DMS 273 (cell line): ENCODE measurements around the gene NEK9.
"Not testable (repeated sequence)": the region's sequence is repeated elsewhere in the genome, so short reads cannot be mapped to it uniquely, and the experiment has no call there.

Source experiments
- DNase-seq: peaks from one replicate; lab custom pipeline; 2025; ENCODE audit not compliant: unreplicated experiment; lab: John Stamatoyannopoulos, UW

NEK9 gene

DNA sequence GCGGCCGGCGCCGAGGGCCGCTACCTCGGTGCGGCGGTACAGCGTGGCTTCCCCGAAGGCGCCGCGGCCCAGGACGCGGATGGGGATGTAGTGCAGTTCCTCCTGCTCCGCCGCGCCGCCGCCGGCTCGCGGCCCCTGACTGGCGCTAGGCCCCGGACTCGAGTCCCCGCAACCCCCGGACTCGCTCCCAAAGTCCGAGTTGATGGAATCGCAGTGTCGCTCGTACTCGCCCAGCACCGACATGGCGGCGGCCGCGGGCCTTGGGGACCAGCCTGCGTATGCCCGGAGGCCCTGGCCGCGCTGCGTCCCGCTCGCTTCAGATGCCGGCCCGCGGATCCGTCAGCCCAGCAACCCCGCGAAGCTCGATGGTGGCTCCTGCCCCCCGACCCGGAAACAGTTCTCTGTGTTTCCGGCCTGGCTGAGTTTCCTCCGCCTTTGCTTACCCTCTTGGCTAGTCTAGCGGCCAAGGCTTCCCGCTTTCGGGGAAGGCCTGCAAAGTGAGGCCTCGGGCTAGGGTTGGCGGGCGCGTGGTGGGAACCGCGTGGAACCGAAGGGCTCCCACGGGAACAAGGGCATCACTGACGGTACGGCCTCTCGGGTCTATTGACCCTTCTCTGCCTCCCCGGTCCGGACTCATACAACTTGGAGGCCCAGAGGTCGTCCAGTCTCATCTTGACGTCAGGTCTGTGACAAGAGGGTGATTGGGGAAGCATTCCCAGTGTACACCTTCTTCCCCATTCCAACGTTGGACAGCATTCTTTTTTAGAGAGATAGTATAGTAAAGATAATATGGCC lies at the start of gene NEK9:
Gene NEK9 (minus strand): TSS at position 370 of the 795 bp plus-strand sequence. CDS start 127 bp downstream, at position 243.
- peak; percentile 92 for DNase-seq

DNA sequence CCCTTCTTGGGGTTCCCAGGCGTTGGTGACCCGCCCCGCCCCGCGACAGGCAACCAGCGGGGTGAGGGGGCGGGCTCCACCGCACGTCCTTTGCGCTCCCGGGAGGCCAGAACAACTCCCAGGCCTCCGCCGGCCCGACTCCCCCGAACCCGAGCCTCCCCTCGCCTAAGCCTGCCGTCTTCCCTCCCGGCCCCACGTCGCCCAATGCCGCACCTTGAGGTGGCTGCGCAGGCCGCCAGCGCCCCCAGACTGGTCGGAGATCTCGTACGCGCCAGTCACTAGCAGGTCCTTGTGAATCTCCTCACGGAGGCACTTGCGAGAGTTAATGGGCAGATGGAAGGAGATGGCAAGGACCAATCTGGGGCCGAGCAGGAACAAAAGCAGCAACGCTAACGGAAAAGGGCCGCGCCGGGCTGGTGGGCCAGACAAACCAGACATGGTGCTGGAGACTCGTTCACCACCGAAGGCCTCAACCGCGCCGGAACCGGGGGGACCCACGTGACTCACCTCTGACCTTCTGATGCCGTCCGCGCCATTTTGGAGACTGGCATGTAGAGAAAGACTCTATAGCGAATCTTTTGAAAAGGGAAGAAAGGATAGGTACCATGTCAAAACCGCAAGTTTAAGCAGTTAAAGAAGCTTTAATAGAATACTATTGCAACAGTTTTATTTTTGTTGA lies 49.4 kb upstream of the NEK9 start, which contains the start of gene TMED10:
Gene TMED10 (minus strand): TSS at position 471 of the 679 bp plus-strand sequence. CDS start 33 bp downstream, at position 438.
- DNase-seq: peak; percentile 96

DNA sequence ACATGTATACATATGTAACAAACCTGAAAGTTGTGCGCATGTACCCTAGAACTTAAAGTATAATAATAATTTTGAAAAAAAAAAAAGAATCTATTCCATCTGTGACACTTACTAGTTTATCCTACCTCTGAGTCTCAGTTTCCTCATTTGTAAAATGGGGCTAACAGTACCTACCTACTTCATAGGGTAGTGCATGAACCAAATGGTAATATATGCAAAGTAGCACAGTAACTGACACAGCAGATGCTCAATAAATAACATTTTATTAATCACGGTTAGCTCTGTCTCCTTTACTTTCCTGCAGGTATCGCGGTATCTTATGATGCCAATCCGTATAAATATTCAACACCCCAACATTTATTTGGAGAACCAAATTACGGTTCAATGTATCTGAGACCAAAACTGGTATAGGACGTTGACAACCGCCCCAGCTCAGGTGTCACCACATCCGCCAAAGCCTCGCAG lies 48.9 kb upstream of the NEK9 start:
- DNase-seq: no peak

DNA sequence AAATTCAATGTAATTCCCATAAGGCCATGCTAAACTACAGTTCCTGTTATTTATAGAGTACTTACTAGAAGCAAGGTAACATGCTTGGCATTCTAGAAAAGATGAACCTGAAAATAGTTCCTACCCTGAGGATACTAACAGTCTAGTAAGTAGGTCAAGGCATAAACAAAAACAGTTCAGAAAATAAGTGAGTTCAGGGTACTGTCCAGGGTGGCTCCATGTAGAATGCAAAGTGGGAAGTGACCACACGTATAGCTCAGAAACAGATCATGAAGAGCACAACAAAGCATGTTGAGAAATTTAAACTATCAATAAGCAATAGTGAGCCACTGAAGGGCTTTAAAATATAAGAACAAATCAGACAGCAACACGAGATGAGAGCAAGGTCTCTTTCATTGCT lies 47.2 kb upstream of the NEK9 start:
- DNase-seq: no peak

DNA sequence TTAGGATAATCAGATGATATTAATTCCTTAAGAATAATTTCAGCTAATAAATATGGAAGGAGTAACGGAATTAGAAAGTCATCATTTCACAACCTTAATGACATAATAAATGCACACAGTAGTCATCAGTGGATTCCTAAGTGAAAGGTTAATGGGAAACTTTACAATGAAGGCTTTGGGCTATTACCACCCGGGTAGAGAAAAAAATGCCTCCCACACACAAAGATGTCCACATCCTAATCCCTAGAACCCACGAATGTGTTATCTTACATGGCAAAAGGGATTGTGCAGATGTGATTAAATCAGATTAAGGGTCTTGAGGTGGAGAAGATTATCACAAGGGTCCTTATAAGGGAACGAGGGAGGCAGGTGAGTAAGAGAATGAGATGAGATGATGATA lies 43.9 kb upstream of the NEK9 start:
- no peak for DNase-seq

DNA sequence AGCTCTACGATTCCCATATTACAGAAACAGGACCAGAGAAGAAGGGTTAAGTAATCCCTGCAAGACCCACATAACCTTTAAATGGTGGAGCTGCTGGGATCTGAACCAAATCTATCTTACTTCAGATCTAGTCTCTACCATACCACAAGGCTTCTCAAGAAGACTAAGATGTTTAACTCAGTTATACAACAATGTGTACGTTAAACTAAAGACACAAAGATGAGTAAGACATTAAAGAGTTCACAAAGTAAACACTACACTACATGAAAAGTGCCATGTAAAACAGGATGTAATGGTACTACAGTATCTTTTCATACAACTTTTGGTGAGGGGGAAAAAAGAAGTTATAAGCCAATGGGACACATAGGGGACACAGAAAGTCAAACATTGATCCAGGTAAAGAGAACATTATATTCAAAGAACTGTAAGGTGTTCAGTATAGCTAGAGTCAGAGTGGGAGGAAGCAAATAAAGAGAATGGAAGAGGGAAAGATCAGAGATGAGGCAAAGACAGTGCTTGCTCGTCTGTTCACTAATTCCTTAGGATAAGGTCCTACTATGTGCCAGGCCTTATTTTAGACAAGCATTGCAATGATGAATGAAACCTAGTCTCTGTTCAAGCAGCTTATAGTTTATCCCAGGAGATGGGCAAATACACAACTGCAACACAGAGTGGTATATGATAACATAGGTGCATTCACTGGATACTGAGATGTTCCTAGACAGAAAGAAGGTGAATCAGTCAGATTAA lies 41.9 kb upstream of the NEK9 start:
- no peak for DNase-seq

DNA sequence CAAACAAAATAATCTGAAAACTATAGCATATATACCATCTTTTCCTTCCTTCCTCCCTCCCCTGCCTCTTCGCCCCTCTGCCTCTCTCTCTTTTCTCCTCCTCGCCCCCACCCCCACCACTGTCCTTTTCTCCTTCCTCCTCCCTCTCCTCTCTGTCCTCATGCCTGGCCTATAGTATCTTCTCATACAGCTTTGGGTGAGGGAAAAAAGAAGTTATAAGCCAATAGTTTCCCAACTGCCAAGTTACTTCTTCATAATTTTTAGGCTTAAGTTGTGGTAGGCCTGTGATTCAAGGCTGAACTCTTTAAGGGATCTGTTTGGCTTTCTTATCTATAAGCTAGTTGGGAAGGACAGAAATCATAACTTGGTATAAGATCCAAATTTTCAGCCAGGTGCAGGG lies 40.5 kb upstream of the NEK9 start:
- no peak for DNase-seq

DNA sequence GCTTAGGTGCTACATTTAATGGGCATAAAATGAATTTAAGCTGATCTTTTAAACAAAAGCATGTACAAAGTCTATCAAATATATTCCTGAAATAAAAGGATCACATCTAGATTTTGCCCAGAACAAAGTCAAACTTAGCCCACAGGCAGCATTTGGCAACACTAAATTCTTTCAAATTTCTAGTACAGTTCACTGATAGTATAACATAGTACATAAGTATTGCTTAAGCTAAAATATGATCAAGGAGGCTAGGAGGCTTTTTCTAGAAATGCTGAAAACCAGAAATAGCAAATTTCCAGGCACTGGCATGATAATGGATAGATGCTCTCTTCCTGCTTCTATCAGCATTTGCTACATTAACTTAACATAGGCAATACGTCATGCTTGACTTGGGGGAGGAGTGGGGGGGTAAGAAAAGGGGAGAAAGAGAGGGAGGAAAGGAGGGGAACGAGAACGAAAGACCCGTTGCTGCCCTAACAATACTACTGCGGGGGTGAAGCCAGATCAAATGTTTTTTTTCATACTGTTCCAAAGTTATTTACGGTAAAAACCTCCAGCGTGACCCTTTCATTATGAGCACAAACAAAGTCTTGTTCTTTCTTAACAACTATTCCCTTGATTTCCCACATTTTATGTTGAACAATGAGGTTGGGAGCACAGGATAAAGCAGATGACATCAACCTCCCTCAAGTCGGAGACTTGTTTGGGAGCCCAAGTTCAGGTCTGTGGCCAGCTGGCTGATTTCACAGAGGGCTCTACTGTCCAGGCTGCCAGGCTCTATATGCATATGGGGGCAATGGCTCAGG lies 38.9 kb upstream of the NEK9 start:
- peak; percentile 26 for DNase-seq

DNA sequence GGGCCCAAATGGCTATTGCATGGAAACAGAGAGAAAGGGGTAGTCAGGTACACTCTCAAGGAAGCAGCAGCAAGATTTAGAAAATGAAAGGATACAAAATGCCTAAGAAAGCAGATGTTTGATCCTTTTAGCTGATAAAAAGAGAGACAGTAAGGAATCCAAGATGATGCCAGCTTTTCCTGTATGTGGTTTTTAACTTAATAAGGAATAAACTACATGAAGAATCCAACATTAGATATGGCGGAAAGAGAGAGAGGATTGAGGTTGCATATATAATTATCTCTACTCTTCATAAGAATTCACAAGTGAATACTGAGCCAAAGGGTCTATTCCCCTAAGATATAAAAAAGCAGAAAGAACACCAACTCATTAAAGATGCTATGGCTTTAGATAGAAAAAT lies 38.0 kb upstream of the NEK9 start:
- DNase-seq: no peak

DNA sequence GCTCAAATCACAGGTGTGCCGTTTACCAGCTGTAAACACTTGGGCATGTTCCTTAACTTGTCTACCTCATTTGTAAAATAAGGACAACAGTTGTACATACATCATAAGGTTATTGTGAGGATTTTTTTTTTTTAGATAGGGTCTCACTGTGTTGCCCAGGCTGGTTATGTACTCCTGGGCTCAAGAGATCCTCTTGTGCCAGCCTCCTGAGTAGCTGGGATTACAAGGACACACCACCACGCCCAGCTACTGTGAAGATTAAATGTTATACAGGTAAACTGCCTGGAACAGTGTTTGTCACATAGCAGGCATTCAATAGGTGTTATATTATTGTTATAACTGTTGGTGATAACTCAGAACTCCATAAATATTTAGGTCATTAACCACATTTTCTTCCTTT lies 36.8 kb upstream of the NEK9 start:
- no peak for DNase-seq

DNA sequence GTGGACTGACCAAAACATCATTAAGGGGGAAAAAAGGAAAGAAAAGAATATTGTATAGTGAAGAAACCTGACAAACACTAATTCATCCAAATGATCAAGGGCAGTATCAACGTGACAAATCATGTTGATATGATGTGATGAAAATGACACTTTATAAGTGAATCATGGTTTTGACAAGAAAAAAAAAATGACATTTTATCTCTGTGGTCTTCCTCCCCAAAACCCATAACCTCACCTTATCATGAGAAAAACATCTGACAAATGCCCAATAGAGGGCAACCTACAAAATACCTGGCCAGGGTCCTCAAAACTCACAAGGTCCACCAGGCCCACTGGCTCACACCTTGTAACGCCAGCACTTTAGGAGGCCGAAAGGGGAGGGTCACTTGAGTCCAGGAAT lies 35.8 kb upstream of the NEK9 start:
- DNase-seq: no peak

DNA sequence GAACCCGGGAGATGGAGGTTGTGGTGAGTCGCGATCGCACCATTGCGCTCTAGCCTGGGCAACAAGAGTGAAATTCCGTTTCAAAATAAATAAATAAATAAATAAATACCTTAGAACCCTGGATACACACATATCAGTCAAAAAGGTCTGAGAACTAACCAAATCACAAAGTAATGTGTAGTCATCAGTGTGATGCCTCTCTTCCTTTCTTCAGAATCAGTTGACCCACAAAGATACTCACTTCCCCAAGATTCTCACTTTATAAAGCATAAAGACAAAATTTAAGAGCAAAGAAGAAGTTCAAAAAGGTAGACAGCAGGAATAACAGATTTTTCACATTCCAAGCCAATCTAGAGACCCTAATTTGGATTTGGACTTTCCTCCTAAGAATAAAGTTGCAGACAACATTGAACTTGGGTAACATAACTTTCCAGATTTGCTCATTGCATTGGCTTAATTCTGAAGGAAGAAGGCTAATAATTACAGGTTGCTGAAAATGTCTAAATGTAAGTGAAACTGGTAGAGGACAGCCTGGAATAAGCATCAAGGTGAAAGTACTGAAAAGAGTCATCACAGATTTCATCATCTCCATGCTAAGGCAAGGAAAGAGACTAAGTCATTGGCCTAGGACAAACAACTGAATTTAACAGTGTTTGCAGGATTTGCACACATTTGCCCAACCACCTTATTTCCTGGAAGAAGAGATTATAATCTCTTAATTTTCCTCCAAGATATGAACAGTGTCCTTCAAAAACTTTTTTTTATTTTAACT lies 32.2 kb upstream of the NEK9 start:
- no peak for DNase-seq

DNA sequence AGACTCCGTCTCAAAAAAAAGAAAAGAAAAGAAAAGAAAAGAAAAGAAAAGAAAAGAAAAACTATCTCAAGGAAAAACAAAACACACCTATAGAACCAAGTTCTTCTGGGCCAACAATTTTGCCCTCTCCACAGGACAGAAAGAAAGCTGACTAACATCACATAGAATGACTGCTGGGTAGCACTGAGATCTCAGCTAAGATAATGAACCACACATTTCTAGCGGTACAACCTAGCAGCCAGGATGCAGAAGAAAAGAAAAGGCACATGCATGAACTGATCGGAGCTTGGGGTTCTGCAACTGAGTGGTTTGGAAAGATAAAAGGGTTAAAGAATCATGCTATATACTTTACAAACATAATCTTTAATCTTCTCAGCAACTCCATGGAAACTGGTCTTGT lies 30.1 kb upstream of the NEK9 start:
- no peak for DNase-seq

DNA sequence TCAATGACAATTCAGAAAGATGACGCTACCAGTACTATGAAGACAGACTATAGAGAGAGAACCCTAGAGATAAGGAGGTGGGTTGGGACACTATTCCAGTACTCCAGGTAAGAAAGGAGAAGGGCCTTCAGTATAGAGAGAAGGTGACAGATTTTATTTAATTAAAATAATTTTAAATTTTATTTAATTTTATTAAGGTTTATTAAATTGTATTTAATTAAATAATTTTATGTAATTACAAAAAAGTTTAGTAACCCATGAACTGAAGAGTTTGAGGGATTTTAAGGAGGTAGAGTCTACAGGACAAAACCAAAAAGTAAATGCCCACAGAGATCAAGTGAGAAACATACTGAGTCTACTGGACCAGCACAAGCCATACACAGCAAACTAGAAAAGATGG lies 29.3 kb upstream of the NEK9 start:
- DNase-seq: no peak

DNA sequence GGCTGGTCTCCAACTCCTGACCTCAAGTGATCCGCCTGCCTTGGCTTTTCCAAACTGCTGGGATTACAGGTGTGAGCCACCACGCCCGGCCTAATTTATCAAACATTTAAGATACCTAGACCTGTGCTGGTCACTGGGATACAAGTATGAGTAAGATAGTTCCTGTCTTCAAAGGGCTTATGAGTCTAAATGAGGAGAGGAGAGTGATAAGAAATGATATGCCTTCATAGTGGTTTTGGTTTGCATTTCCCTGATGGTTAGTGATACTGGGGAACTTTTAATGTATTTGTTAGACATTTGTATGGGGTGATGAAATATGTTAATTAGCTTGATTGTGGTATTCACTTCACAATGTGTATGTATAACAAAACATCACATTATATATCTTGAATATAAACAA lies 28.3 kb upstream of the NEK9 start:
- DNase-seq: no peak

DNA sequence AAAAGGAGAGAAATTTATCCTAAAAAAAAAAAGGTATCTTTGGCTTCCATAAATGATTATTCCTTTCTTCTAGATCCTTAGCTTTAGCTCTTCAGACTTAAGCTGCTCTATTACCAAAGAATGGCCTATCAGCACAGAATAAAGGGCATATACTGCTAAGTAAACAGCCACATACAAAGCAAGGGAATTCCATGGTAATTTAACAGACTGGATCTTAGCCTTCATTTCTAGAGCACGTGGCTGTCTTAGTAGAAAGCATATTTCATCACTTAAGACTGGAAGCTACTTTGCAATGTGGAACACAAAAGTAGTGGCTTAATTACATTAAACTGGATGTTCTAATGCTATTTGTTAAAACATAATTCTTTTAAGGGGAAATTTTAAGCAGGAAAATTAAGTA lies 26.4 kb upstream of the NEK9 start:
- no peak for DNase-seq

DNA sequence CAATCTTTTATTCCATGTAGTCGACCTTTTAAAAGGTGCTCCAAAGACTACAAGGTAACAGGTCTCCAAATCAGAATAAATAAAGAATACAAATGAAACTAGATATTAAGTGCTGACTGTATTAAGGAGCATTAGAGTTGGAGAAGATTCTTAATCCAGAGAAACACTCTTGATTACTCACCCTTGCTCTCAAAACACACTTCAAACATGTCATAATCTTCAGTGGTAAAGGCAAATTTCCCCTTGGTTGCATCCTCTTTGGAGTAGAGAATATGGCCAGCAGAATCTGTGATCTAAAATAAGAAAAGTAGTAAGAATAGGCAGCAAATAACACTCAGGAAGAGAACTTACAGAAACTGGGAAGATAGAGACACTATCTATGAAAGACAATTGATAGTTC lies 25.0 kb upstream of the NEK9 start:
- DNase-seq: no peak

DNA sequence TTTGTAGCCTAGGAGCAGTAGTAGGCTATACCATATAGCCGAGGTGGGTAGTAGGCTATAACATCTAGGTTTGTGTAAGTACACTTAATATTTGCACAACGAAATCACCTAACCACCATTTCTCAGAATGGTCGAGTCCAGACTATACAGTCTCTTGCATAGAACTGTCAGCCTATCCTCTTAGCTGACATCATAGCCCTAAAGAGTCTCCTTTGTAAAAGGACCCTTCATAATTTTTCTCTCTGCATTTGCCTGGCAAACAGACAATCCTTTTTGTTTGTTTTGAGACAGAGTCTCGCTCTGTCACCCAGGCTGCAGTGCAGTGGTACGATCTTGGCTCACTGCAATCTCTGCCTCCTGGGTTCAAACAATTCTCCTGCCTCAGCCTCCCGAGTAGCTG lies 23.8 kb upstream of the NEK9 start:
- not testable (repeated sequence) for DNase-seq

DNA sequence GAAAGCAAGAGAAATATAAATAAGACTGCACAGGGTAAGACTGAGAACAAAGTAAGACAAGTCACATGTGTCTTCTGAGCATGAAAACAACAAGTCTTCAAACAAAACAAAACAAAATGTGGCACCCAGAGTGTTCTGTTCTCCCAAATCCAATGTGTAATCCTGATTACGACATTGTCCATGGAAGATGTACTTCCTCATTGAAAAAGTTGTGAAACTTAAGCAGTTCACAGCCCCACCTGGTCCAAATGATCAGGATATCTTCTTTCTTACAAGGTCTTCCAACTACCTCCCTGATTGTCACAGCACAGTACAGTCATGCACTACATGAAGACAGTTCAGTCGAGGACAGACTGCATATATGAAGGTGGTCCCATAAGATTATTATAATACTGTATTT lies 23.3 kb upstream of the NEK9 start:
- no peak for DNase-seq

DNA sequence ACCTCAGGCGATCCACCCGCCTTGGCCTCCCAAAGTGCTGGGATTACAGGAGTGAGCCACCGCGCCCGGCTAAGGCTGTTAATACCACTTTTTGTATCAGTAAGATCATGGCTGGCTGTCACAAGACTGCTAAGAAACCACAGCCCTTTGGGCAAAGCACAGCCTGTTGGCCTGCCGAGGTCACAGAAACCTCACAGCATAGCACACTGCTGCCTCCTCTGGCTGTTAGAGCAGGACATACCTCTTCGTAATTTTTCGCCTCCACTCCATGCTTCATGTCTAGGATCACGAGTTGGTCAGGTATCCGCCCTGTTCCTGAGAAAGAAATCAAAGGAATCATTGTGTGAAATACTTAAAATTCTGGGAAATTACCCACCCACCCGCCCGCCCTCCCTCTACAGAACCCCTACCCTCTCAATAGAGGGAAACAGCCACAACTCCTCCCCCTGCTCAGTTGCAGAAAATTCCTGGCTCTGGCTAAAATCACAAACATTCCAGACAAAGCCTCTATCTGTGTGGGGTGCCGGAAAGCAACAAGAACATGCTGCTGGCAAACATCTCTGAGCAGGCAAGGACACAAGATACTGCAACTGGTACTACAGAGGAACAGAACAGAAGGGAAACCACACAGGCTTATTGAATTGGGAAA lies 20.7 kb upstream of the NEK9 start:
- DNase-seq: no peak
